ENCODE data around the gene AGTPBP1. TPM values are rescaled to one million over a fixed set of nuclear protein-coding genes. Genes with fewer than 3 reads are reported as not detected.

Gene AGTPBP1
- total and polyA plus RNA-seq, 2 of the 8 experiments (the other 6 are each of a cell fraction or from before 2014, with no cell fraction given) = 13.4 to 65.2 TPM

GRCh38 chr9:85514256-85514655, 227.5 kb downstream of the AGTPBP1 start (continued):
- TF ChIP-seq, protein P1, sequence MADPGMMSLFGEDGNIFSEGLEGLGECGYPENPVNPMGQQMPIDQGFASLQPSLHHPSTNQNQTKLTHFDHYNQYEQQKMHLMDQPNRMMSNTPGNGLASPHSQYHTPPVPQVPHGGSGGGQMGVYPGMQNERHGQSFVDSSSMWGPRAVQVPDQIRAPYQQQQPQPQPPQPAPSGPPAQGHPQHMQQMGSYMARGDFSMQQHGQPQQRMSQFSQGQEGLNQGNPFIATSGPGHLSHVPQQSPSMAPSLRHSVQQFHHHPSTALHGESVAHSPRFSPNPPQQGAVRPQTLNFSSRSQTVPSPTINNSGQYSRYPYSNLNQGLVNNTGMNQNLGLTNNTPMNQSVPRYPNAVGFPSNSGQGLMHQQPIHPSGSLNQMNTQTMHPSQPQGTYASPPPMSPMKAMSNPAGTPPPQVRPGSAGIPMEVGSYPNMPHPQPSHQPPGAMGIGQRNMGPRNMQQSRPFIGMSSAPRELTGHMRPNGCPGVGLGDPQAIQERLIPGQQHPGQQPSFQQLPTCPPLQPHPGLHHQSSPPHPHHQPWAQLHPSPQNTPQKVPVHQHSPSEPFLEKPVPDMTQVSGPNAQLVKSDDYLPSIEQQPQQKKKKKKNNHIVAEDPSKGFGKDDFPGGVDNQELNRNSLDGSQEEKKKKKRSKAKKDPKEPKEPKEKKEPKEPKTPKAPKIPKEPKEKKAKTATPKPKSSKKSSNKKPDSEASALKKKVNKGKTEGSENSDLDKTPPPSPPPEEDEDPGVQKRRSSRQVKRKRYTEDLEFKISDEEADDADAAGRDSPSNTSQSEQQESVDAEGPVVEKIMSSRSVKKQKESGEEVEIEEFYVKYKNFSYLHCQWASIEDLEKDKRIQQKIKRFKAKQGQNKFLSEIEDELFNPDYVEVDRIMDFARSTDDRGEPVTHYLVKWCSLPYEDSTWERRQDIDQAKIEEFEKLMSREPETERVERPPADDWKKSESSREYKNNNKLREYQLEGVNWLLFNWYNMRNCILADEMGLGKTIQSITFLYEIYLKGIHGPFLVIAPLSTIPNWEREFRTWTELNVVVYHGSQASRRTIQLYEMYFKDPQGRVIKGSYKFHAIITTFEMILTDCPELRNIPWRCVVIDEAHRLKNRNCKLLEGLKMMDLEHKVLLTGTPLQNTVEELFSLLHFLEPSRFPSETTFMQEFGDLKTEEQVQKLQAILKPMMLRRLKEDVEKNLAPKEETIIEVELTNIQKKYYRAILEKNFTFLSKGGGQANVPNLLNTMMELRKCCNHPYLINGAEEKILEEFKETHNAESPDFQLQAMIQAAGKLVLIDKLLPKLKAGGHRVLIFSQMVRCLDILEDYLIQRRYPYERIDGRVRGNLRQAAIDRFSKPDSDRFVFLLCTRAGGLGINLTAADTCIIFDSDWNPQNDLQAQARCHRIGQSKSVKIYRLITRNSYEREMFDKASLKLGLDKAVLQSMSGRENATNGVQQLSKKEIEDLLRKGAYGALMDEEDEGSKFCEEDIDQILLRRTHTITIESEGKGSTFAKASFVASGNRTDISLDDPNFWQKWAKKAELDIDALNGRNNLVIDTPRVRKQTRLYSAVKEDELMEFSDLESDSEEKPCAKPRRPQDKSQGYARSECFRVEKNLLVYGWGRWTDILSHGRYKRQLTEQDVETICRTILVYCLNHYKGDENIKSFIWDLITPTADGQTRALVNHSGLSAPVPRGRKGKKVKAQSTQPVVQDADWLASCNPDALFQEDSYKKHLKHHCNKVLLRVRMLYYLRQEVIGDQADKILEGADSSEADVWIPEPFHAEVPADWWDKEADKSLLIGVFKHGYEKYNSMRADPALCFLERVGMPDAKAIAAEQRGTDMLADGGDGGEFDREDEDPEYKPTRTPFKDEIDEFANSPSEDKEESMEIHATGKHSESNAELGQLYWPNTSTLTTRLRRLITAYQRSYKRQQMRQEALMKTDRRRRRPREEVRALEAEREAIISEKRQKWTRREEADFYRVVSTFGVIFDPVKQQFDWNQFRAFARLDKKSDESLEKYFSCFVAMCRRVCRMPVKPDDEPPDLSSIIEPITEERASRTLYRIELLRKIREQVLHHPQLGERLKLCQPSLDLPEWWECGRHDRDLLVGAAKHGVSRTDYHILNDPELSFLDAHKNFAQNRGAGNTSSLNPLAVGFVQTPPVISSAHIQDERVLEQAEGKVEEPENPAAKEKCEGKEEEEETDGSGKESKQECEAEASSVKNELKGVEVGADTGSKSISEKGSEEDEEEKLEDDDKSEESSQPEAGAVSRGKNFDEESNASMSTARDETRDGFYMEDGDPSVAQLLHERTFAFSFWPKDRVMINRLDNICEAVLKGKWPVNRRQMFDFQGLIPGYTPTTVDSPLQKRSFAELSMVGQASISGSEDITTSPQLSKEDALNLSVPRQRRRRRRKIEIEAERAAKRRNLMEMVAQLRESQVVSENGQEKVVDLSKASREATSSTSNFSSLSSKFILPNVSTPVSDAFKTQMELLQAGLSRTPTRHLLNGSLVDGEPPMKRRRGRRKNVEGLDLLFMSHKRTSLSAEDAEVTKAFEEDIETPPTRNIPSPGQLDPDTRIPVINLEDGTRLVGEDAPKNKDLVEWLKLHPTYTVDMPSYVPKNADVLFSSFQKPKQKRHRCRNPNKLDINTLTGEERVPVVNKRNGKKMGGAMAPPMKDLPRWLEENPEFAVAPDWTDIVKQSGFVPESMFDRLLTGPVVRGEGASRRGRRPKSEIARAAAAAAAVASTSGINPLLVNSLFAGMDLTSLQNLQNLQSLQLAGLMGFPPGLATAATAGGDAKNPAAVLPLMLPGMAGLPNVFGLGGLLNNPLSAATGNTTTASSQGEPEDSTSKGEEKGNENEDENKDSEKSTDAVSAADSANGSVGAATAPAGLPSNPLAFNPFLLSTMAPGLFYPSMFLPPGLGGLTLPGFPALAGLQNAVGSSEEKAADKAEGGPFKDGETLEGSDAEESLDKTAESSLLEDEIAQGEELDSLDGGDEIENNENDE (IDR thresholded peaks at IDR 0.05; ENCODE audit: insufficient replicate concordance, low read length) = no peak
- TF ChIP-seq PHF8 (conservative IDR thresholded peaks at IDR 0.05; ENCODE audit: low read depth, low read length) (no peak), FOSL1 (IDR thresholded peaks at IDR 0.05; ENCODE audit: insufficient read depth, low read depth, low read length) (no peak), MAFK (IDR thresholded peaks at IDR 0.05; ENCODE audit: low read depth, low read length) (no peak), RFX5 (IDR thresholded peaks at IDR 0.05; ENCODE audit: borderline replicate concordance, low read depth, low read length) (no peak), CHD2 (IDR thresholded peaks at IDR 0.05; ENCODE audit: low read length) (no peak), KDM5A (IDR thresholded peaks at IDR 0.05; ENCODE audit: low read length) (no peak), GABPA (IDR thresholded peaks at IDR 0.05; ENCODE audit: borderline replicate concordance, insufficient read depth, low read length) (no peak), NANOG (IDR thresholded peaks at IDR 0.05; ENCODE audit: insufficient read depth, low read depth, low read length, poor library complexity, severe bottlenecking) (no peak), TEAD4 (IDR thresholded peaks at IDR 0.05; ENCODE audit: low read depth, low read length) (no peak), ASH2L (IDR thresholded peaks at IDR 0.05; ENCODE audit: low read length) (no peak), CBX5 (IDR thresholded peaks at IDR 0.05; ENCODE audit: low read depth, low read length) (no peak)

Data from H1 (cell line).